HG02885 (cell line): ENCODE data around the gene DCPS.
"Not testable (repeated sequence)": the region's sequence is repeated elsewhere in the genome, so short reads cannot be mapped to it uniquely, and the experiment has no call there.

ENCODE experiments used
- ATAC-seq: cut with Tn5 transposase; IDR thresholded peaks from one replicate; pipeline ENCODE4 v1.9.1; 2021; ENCODE audit warnings: mild to moderate bottlenecking; ENCODE audit not compliant: unreplicated experiment, poor library complexity

The DCPS gene

DNA sequence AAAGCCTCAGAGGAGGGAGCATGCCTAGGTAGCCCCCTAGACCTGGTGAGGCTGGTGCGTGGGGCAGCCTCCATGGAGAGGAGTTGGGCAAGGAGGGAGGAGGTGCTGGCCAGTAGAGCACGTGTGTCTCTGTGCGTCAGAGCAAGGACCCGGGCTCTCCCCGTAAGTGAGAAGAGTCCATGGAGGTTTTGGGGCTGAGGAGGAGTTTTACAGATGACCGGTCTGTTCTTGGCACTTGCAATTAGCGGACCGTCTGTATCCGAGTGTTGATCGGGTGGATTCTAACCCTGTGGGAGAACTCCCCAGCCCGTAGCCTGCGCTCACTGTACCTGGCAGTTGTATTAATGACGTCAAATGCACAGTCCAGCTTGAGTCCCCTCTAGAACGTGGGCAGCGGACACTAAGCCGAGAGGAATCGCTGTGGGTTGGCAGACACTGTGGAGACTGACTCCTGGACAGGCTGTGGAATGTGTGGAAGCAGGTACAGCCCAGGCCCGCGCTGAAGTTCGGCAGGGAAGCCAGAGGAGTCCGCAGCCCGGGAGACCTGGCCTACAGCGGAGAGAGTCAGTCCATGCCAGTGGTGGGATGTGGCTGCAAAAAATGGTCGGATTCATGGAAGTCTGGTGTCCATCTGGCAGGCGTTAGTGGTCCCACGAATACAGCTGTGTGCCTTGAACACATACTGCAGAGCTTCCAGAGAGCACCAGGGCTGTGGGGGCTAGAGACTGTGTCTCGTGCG is 70.9 kb downstream of the DCPS start:
- ATAC-seq = not testable (repeated sequence)

DNA sequence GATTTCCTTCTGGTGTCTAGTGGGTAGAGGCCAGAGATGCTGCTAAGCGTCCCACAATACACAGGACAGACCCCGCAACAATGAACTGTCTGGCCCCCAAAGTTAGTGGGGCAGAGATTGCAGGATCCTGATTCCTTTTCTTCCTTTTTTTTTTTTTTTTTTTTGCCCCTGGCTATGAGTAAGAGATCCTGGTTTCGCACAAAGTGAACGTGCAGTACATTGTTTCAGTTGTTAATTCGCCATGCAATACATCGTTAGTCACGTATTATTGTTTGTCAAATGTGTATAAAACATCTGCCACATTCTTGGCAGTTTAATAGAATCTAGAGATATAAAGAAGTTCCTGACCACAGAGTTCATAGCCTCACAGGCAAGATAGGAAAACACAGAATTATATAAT is 71.9 kb downstream of the DCPS start:
- no peak for ATAC-seq

DNA sequence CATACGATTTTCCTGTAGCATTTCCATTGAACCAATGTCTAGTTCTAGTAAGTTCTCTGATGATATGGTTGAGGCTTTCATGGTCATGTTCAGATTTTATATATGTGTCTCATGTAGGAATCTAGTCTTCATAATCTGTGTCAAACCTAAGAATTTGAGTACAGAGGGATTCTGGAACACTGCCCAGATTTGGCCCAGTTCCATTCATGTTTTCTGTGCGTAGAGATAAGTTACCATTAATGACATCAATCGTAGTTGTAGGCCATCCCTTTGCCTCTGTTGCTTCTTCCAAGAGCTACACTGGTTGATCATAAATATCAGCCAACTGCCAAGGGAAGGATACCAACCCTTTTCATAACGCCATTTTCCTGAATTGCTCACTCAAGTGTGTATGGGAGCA is 74.9 kb downstream of the DCPS start:
- ATAC-seq = no peak

DNA sequence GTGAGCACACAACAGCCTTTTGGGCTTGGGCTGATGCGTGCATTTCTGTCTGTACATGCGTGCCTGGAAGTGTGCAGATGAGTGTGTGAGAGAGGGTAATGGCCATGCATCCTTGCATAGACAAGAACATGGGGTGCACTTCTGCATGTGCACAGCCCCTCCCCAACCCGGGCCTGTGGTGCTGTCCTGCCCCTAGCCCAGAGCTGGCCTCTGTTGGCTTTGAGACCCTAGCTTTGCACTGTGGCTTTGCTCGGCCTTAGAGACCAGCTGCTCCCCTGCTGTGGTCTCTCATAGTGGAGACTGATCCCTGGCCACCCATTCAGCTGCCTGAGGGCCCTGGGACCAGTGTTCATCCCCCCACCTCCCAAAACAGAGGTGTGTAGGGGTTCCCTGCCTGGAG is 77.0 kb downstream of the DCPS start:
- ATAC-seq = no peak

DNA sequence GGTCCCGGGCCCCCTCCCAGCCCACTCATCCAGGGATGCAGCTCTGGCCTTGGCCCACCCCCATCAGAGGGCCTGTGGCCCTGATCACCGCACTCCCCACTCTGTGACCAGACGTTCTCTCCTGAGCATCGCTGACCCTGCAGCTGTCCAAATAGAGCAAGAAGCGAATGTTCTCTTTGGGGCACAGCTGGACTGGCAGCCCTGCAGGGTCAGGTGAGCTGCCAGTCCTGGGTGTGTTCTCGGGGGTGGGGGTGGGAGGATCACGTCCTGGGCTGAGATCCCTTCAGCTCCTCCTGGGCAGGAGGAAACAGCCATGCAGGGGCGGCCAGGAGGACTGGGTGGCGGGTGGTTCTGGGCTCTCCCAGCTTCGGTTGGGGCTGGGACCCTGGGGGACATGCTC is 78.1 kb downstream of the DCPS start:
- not testable (repeated sequence) for ATAC-seq

DNA sequence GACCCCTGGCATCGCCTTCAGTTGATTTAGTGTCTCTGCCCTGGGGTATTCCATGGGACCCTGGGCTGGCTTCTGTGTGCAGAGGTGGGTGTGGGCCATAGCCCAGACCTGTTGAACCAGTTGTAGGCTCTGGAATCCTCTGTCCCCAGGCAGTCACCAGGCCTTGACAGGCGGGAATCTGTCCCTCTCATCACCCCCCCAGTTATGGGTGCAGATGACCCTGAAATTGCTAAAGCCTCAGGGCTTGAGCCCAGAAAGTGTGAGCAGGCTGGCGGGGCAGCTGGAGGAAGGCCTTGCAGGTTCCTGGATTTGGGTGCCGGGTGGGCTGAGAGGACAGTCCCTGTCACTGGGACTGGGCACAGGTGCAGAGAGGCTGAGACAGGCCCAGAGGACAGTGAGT is 78.8 kb downstream of the DCPS start:
- ATAC-seq = not testable (repeated sequence)

DNA sequence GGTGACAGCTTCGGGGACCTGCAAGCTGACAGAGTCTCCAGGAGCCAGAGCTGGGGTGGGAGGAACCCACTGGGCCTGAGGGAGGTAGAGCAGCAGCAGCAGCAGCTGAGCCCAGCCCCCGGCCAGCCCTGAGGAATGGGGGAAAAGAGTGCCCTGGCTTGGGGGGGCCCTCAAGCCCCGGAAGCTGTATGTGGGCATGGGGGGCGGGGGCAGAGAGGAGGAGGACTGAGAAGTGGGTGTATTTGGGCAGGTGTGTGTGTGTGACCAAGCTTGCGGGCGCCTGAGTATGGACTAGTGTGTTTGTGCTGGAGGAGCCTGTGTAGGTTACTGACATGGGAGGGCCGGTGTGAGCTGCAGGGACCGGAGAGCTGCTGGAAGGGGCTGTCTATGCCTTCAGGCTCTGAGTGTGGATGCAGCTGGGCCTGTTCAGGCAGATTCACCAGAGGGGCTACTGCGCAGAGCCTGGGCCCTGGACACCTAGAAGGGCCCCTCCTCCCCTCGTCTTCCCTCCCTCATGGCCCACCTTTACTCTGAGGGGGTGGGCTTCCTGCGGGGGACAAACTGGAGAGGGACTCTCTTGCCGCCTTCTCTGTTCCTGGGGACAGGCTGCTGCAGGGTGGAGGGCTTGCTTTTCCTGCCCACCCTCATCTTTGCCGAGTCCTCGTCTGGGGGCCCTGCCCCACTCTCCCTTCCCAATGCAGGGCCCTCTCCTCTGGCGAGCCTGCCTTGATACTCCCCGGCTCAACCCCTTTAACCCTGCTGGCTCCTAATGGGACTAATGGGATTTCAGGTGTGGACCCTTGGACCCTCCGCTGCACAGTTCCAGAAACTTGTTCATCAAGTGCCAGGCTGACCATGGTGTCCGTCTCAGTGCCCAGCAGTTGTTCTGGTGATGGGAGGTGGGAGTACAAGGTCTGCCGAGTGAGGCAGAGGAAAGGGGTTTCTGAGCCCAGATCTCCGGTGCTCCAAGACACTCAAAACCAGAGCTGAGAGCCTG is 79.8 kb downstream of the DCPS start:
- ATAC-seq = no peak

DNA sequence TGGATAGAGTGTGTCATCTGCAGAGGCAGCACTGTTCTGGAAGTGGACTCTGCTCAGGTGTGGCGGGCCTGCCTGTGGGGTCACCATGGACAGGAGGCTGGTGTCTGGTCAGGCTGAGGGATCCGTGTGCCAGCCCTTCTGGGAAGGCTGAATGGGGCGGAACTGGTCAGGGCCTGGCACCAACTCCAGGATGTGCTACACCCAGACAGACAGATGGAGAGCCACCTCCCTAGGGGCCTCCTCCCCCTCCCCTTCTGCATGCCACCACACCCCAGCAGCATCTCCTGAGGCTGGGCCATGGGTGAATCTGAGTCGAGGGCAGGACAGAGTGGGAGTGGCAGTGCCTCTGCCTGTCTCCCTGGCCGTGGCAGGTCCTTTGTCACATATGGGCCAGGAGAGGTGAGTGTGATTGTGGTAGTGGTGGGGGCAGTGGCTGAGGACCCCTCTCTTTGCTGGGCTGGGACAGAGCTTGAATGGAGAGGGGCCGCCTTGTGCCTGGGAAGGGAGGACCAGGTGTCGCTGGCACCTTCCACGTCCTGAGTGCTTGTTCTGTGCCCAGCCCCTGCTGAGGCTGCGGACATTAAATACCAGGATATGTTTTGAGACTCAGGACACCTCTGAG is 80.7 kb downstream of the DCPS start:
- ATAC-seq = no peak

DNA sequence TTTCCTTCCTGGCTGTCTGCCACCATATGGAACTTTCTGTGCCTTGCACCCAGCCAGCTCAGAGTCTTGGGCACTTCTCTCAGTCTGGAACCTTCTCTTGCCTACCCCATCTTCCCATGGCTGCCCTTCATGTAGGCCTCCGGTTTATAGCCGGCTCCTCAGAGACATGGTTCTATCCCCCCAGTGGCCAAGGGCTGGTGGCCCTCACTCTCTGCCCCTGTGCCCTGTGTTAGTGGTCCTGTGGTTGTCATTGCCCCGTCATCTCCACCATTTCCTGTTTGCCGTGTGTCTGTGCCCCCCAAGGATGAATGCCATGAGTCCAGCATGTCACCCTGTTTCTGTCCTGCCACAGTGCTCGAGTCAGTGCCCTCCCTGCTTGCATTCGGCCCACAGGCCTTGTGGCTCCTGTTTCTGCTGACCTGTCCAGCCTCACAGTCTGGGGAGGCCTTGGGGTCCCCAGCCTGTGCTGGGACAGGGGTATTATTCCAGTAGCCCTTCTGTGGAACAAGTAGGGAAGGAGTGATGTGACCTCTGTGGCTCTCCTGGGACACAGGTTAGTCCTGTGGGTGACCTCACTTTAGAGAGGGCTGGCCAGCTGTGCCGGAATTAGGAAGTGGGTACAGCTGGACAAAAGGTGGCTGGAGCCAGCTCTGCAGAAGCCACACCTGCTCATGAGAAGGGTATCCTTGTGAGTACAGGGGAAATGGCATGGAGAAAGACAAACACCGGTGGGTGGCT is 82.3 kb downstream of the DCPS start:
- no peak for ATAC-seq

DNA sequence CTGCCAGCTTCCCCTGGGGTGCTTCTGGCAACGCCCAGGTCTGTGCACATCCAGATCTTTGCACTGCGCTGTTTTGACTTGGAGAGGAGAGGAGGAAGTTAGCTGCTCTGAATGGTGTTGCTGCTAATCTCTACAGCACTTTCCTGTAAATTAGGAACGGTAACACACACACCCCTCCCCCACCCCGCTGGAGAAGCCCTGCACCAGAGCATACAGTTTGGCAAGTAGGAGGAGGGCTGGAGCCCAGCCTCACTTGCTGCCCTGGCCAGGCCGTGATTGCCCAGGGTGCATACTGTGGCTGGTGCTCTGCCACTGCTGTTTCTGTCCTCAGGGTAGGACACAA is 82.8 kb downstream of the DCPS start:
- not testable (repeated sequence) for ATAC-seq

DNA sequence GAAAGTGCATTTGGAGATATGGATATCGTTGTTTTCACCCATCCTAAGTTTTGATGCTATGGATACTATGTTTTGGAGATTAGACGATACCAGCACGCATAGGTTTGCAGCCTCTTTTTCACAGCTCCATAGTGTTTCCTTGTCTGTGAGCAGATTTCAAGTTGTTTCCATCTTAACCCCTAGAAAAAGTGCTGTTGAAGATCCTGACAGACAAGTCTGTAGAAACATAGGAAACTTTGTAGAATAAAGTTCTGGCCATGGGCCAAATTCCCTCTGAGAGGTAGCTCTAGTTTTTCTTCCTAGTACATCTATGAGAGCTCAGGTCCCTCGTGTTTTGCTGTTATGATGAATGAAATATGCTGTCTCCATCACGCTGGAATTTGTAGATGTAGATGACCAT is 84.0 kb downstream of the DCPS start:
- ATAC-seq = no peak

DNA sequence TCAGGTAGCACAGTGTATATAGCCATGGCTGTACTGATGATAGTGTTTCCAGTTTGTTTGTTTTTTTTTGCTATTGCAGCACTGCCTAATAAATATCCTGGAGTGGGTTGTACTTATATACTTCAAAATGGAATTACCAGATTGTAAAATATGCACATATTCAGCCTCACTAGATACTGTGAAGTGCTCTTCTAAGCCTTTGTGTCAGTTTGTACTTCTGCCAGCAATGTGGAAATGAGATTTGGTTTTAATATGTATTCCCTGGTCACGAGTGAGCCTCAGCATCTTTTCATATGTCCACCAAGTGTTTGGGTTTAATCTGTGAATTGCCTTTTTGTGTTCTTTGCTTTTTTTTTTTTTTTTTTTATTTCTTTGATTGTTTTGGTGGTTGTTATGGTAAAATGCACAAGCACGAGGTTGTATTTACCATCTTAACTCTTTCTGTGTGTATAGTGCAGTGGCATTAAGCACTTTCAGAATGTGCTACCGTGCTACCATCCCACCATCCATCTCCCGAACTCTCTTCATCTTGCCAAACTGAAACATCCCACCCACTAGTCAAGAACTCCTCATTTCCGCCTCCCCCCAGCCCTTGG is 86.5 kb downstream of the DCPS start:
- no peak for ATAC-seq

DNA sequence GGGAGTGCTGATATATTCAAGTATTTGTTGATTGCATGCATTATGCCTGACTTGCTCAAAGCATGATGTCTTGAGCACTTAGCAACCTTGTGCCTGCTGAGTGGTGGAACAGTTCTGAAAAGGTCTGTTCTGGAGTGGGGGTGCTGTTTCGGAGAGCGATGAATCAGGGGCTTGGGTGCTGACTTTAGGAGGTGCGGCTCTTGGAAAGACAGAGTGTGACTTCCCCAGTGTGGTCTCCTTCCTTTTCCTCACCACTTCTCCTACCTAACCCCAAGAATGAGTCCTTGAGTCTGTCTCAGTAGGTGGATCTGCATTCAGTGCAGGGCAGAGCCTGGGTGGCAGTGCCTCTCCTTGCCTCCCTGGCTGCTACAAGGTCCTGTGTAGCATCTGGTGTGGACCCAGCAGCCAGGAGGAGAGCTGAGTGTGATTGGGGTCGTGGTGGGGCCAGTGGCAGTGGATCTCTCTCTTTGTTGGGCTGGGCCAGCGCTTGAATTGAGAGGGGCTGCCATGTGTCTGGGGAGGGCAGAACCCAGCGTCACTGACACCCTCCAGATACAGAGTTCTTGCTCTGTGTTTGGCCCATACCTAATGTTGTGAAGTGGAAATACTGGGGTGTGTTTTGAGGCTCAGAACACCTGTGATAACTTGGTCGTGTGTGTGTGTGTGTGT is 87.6 kb downstream of the DCPS start:
- ATAC-seq = no peak

DNA sequence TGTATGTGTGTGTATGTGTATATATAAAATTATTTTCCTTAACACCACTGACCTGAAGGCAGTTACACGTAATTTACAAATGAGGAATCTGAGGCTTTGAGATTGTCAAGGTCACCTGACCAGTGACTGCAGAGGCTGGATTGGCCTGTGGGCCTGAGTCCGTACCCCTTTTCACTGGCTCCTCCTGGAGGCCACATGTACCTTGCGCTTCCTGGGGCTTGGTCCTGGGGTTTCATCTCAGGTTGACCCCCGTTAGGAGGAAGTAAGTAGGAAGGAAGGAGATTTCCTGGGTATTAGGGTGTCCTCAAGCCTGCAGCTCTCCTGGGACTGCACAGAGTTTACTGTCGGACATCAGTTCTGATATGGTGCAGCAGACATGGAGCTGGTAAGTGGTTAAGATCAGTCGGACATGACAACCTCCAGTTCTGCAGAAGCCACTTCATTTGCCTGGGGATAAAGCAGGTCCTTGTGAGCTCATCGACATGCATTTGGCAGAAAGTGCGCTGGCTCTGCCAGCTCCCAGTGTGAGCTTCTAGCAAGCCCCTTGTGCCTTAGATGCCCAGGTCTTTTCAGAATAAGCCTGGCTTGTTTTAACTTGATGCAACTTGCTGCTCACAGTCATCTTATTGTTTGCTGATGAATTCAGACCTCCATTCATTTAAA is 88.2 kb downstream of the DCPS start:
- ATAC-seq = no peak

DNA sequence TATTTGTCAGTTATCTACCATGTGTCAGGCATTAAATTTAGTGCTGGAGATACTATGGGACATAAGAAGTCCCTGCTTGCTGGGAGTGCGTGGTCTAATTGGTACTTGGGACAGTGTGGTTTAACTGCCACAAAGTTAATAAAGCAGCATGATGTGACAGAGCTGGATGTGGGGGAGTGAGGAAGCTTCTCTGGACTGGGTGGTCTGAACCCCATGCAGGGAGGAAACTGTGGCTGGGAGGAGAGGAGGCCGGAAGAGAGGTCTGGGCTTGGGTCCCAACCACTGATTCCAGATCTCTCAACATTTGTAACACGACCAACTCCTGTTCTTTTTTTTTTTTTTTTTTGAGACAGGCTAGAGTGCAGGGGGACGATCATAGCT is 88.8 kb downstream of the DCPS start:
- ATAC-seq = no peak

DNA sequence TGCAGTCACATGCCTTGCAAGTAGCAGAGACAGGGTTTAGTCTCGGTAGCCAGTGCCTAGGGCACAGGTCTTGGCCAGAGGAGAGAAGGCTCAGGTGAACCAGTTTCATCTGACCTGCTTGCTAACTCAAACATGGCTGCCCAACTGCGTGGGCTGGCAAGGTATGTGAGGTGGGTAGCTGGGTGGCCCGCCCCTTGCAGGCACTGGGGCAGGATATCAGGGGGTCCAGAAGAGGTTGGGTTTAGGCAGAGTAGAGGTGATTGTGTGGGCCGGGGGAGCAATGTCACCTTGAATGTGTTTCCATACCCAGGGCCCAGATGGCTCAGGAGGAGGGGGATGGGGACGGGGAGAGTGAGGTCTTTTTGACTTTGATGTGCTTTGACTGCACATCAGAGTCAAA is 89.3 kb downstream of the DCPS start:
- no peak for ATAC-seq

DNA sequence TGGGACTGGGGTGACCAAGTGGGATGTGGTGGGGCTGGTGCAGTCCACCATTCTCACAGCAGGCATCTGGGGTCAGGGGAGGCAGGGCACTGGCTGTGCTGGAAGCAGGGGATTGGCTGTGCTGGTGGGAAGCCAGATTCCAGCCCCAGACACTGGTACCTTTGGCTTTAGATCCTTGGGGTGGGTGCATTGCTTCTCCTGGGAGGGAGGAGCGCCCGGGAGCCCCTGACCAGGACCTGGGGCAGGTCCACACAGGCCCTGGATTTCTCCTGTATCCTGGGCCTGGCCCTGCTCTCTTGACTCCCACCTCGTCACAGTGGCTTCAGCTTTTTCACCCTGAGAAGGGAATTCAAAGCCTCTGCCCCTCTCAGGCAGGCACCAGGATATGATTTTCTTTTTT is 90.2 kb downstream of the DCPS start:
- no peak for ATAC-seq

DNA sequence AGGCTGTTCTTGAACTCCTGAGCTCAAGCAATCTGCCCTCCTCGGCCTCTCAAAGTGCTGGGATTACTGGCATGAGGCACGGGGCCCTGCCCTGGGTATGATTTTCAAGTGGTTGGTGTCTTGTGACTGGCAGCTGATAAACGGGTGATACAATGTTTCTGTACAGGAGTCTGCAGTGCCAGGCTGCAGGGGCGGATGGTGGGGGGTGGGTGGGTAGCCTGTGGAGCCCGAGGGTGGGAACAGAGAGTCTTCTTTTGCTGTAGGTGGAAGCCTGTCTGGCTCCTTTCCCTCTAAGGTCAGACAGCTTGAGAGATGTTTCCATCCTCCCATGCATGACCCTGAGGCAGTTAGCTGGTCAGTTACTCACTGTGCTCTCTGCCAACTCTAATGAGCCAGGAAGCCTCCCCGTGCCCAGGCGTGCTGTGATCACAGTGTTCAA is 90.8 kb downstream of the DCPS start:
- not testable (repeated sequence) for ATAC-seq
